CD1c-positive myeloid dendritic cell (primary cell): ENCODE results near the gene NUP210.

Experiments
- DNase-seq: peaks from one replicate; pipeline ENCODE4 v3.0.0-alpha.2; 2016; ENCODE audit errors: extremely low spot score

The NUP210 gene

DNA sequence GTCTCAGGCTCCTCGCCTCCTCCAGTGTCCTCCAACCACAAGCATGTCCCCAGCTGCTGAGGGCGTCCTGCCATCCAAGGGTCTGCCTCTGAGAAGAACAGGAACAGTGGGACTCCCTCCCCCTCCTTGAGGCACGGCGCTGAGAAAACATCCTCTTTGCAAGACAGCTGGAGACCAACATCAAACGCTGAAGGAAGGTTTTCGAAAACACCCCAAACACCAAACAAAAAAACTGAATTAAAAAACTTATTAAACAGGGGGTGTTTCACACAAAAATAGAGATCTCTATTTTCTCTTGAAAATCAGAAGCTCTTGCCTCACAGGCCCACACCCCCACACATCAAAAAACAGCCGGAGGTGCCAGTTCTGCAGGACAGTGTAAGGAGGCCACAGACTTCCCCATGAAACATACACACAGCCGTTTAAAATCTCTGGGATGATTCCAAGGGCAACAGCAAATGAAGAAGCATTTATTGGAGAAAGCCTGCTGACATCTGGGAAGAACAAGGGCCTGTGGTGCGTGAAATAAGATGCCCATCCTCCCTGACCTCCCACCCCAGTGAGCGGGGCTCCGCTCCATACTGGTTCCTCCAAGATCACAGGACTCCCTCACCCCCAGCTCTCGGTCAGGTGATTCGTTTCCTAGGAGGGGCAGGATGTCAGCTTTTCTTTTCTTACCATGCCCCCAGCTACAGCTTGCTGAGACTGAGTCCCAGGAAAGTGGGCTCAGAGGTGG, 71.3 kb downstream of the NUP210 start:
- DNase-seq, result peak; percentile 55

DNA sequence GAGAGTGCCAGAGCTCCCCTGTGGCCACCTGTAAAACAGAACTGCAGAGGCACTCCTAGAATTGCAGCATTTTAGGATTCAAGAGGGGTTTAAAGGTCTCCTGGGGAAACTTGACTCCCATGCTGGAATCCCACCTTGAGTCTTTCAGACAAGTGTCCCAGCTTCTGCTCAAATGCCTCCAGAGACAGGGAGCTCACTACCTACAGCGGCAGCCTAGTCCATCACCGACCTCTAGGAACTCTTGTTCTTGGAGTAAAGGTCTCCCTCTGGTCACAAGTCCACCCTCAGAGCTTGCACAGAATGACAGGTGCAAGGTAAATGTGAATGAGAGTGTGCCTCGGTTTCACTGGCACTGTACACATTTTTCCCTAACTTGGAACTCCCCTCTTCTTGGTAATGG, 72.0 kb downstream of the NUP210 start:
- no peak for DNase-seq

DNA sequence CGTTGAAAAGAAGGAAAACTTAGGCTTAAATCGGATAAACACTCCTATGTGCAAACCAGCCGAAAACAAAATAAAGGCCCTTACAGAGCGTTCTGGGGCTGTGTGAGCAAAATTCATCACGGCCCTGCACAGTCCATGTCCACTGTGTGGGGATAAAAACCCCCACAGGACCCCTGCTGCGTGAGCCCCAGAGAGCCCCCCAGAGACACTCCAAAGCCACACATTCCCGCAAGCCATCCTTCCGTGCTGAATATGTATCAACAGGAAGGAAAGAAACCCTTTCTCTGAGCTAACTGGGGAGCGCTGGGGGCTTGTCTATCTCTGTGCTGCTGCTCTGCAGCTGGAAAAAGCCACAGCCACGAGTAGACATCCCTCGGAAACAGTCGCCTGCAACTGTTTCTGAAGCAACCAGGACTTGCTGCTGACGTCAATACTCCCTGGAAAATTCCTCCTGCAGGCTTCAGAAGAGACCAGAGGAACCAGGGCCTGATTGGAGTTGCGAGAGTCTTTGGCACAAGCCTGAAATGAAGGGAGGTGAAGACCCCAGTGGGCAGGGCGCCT, 72.7 kb downstream of the NUP210 start:
- no peak for DNase-seq

- peak; percentile 63 for DNase-seq
These were observed 73.4 kb downstream of the NUP210 start for GRCh38 chr3:13346481-13347389.

DNA sequence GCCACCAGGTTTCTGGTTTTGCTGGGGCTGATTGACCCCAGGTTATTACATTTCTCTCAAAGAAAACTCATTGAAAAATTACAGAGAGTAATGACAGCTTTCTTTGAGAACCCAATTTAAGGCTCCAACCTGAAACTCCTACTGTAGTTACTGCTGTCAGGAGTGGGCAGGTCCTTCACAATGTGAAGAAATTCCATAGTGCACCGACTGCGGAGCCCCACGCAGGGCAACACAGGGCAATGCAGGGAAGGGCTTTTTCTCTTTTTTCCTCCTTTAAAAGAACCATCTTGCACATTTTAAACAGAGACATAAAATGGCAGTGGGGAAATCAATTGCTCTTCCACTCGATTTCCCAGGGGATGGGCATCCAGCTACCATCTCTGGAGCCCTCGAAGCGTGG, 74.3 kb downstream of the NUP210 start:
- no peak for DNase-seq

GRCh38 chr3:13345284-13345683, 74.8 kb downstream of the NUP210 start:
- DNase-seq, result no peak

GRCh38 chr3:13344663-13345062, 75.5 kb downstream of the NUP210 start:
- DNase-seq, result no peak

DNA sequence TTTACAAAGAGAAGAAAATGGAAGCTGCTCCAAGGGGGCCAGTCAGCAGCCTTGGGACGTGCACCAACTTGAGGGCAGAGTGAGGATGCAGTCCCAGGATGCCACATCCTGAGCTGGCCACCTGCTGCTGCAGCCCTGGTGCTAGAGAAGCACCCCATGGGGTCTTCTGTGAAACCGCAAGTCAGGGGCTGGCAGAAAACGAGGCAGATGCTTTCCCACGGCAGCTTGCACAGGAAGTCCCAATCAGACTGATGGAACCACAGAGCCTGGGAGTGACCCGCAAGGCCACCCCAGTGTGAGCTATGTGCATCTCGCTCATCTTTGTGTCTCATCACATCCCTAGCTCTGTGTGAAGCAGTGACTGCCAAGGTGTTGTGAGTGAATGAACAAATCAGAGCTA, 76.5 kb downstream of the NUP210 start:
- DNase-seq, result no peak

DNA sequence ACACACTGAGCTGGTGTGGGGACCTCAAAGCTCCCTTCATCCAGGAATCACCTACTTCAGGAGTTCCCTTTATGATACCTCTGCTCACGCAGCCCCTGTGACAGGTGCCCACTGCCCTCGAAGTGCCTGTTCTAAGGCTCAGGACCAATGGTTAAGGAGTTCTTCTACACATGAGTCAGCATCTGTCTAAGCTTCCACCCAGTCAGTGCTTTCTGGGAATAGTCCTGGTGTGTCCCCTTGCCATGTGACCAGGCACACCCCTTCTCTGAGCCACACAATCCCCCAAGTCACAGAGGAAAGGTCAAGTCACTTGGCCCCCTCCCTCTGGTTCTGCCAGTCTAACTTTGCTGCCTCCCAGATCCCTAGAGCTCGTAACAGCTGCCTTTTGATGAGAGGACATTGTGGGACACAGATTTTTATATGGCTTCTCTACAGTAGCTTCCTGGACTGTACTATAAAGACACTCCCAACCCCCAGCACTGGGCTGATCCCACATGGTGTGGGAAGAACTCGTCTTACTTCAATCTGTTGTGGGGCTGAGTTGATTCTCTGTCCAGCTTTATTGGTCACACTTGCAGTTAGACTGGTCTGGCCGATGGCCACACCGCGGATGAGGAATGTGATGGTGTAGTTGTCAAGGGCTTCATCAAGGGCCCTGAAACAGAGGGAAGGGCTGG, 78.8 kb downstream of the NUP210 start:
- no peak for DNase-seq

DNA sequence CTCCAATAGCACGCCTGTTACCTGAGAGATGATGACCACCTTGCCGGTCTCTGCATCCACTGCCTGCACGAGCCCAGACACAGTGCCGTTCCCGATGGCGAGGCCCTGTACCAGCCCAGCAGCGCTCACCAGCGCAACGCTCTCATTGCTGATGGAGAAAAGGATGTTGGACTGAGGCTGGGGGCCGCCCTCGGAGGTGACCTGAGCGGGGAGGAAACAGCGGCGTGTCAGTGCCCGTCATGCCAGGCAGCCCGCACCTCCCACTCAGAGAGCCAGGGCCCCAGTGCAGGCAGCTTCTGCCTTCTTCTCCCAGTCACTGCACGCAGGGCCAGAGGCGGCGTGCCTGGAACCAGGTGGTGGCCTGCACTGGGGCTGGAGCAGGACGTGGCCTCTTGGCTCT, 80.3 kb downstream of the NUP210 start:
- no peak for DNase-seq

DNA sequence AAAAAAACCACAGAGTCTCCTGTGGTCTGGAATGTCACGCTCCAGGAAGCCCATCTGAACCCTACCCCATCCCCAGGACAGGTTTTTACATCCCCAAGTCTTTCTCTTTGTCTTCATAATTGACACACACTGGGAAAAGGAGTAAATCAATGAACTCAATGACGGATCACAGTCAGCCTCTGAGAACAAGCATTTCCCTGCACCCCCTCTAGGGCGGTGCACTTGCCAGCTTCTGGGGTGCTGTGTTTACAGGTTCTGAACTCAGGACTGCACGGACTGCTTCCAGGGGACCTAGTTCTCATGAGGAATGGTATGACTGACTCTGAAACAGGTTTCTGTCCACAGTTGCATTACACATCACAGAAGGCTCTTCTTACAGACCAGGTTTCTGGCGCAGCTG, 81.1 kb downstream of the NUP210 start:
- DNase-seq, result no peak

DNA sequence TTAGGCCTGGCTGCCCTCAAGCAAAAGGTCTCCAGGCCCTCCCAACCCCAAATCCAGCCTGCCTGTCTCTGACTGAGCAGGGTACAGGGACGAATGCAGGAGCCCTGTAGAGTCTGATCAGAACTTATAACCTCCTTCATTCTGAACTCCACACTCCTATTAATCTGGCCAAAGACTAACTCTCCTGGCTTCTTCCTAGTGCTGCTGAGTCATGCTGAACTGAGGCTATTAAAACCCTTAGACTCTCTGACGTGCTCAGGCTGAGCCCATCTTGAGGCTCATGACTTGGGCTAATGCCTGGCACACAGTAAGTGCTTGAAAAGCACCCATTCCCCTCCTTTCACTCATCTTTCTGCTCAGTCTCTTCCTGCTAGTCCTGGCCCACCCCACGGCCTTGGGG, 81.9 kb downstream of the NUP210 start:
- DNase-seq, result no peak

GRCh38 chr3:13336592-13336991, 83.5 kb downstream of the NUP210 start:
- DNase-seq, result no peak

DNA sequence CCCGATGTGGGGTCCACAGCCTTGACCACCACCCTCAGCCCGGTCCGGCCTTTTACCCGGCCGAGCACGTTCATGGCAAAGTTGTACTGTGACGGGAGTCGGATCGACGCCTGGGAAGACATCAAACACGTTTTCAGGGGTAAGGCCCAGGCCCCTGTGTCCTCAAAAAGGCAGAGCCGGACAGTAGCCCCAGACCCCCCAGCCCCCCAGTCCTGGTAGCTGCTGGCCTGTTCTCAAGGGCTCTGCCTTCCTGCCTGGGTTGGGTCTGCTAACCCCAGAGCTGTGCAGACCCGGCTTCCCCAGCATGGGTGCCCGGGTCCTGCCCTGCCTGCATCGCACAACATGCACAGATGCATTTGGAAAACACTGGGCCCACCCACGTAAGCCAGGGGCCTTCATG, 84.6 kb downstream of the NUP210 start:
- no peak for DNase-seq

DNA sequence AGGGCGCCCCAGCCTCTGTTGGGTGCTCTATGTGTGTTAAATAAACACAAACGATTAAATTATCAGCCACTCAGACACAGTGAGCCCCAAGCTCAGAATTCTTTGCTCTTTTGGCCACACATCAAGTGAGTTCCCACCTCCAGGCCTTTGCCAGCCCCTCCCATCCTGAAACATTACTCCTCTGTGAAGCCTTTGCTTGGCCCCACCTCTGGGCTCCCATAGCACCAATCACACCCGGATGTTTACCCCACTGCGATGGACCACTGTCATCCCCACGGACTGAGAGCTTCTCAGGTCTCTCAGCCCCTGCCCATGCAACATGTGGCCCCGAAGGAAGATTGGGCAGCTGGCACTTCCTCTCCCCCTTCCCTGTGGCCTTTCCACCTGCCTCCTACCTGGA, 85.1 kb downstream of the NUP210 start:
- no peak for DNase-seq

- DNase-seq, result no peak
These were observed 86.8 kb downstream of the NUP210 start for GRCh38 chr3:13333236-13333897.

GRCh38 chr3:13332740-13333139, 87.4 kb downstream of the NUP210 start:
- DNase-seq, result no peak

GRCh38 chr3:13332158-13332557, 88.0 kb downstream of the NUP210 start:
- DNase-seq, result no peak

DNA sequence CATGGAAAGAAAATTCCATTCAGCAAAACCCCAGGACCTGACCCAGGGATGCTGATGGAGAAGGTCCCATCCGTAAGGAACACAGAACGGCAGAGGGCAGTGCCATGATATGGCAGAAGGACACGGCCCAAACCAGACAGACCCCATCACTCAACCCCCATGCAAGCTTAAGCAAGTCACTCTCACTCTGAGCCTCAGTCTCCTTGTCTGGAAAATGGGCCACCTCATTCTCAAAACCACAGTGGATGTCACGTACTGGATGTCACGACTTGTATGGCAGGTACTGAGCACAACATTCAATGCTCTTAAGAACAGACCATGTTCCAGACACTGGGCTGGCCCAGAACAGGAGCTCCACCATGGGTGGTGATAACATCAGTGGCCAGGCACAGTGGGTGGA, 90.4 kb downstream of the NUP210 start:
- DNase-seq, result no peak

DNA sequence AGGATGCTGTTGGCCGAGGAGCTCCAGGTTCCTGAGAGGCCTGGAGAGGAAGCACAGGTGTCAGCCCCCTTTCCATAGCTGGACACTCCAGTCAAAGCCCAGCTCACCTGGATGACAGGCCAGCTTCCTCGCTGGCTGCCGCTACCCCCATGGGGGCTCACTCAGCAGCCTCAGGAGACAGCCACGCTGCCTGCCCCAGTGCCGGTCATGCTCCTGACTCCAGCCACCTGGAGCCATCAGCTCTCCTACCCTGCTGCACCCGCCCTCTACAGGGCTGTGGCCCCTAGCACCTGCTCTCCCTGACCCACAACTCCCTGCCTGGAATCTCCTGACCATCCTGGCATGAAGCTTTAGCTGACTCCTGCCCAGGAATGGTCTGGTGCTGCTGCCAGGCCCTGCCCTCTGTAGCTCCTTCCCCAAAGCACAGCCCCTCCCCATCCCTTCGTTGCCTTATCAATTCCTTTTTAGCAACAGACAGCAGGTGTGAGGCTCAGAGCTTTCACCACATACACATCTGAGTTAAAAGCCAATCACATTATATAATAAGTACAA, 94.2 kb downstream of the NUP210 start:
- no peak for DNase-seq

DNA sequence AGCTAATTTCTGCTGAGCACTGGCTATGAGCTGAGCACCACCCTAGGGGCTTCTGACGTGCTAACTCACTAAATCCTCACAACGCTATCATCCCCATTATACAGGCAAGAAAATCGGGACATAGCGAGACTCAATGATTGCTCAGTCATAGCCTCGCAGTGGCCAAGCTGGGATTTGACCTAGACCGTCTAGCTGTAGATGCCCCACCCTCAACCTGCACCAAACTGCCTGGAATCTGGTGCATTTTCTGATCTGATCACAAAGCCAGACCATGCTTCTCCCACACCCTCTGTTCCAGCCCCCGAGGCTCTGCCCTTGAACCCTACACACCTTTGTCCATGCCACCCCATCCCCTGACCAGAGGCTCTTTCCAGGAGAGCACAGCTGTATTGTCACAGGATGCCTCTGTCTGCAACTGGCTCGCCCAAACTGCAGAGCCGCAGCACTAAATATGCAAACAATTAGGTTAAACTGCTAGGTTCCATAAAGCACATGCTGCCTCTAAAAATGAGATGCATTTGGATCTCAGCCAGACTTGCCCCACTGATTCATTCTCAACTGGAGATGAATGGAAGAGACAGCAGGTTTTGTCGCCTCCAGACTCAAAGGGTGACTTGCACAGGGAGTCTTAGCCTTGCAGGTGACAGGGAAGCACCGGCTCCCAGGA, 95.2 kb downstream of the NUP210 start:
- no peak for DNase-seq
